Embryonic facial prominence (tissue), 1 donor: ENCODE measurements around the gene ASXL1.
"Not testable (repeated sequence)": the region's sequence is repeated elsewhere in the genome, so short reads cannot be mapped to it uniquely, and the experiment has no call there.

Source experiments
- DNase-seq: peaks from one replicate; pipeline ENCODE4 v3.0.0-alpha.2; 2016; ENCODE audit errors: extremely low spot score

The ASXL1 gene

GRCh38 chr20:32357869-32358631, at the start of gene ASXL1:
Gene ASXL1, plus strand, starts transcription at chr20:32358331. Its CDS starts 445 bp downstream, at chr20:32358776.
- peak; percentile 98 for DNase-seq

GRCh38 chr20:32312718-32313424, 45.3 kb upstream of the ASXL1 start:
- no peak for DNase-seq

- DNase-seq = no peak
These were observed 43.4 kb upstream of the ASXL1 start for GRCh38 chr20:32314768-32315167.

GRCh38 chr20:32315399-32315798, 42.7 kb upstream of the ASXL1 start:
- DNase-seq = no peak

- no peak for DNase-seq
These were observed 42.2 kb upstream of the ASXL1 start for GRCh38 chr20:32315891-32316290.

GRCh38 chr20:32316667-32317066, 41.5 kb upstream of the ASXL1 start:
- DNase-seq = no peak

- DNase-seq = no peak
These were observed 39.0 kb upstream of the ASXL1 start for GRCh38 chr20:32319100-32319499.

- DNase-seq = no peak
These were observed 37.8 kb upstream of the ASXL1 start for GRCh38 chr20:32320305-32320704.

- DNase-seq = no peak
These were observed 36.7 kb upstream of the ASXL1 start for GRCh38 chr20:32321390-32321789.

- not testable (repeated sequence) for DNase-seq
These were observed 35.9 kb upstream of the ASXL1 start for GRCh38 chr20:32322260-32322659.

GRCh38 chr20:32323761-32324160, 34.4 kb upstream of the ASXL1 start:
- not testable (repeated sequence) for DNase-seq

GRCh38 chr20:32325706-32326503, 32.2 kb upstream of the ASXL1 start:
- DNase-seq = no peak

GRCh38 chr20:32326504-32326845, 31.7 kb upstream of the ASXL1 start:
- DNase-seq = no peak

GRCh38 chr20:32327087-32327681, 30.9 kb upstream of the ASXL1 start:
- no peak for DNase-seq

GRCh38 chr20:32329817-32330554, 28.1 kb upstream of the ASXL1 start:
- no peak for DNase-seq

GRCh38 chr20:32330555-32330897, 27.6 kb upstream of the ASXL1 start:
- no peak for DNase-seq

- DNase-seq = no peak
These were observed 25.5 kb upstream of the ASXL1 start for GRCh38 chr20:32332614-32333013.

- no peak for DNase-seq
These were observed 24.7 kb upstream of the ASXL1 start for GRCh38 chr20:32333181-32333987.

- no peak for DNase-seq
These were observed 23.9 kb upstream of the ASXL1 start for GRCh38 chr20:32333988-32334885.

GRCh38 chr20:32336918-32337347, 21.2 kb upstream of the ASXL1 start:
- no peak for DNase-seq
